Fibroblast of lung (primary cell): ENCODE results near the gene TSSC4. TPM values are rescaled to one million over a fixed set of nuclear protein-coding genes. Genes with fewer than 3 reads are reported as not detected.

Experiments
- DNase-seq, 2 donors: peaks; one replicate each; pipeline versions ENCODE4 v3.0.0 to v3.0.0-alpha.2; 2010; ENCODE audit warnings: low read depth in 2 of 2
- H2AFZ ChIP-seq: 2 replicates; pipeline ENCODE4 v1.5.1; 2012; ENCODE audit warnings: low read length, control low read depth, inconsistent platforms
- H3K27ac ChIP-seq: 2 replicates; pipeline ENCODE4 v1.5.1; 2011; ENCODE audit warnings: low read length, control low read depth; ENCODE audit not compliant: insufficient read depth
- H3K27me3 ChIP-seq: 2 replicates; pipeline ENCODE4 v1.5.1; 2011; ENCODE audit warnings: mild to moderate bottlenecking, low read length; ENCODE audit not compliant: control insufficient read depth, insufficient read depth
- H3K36me3 ChIP-seq: 2 replicates; pipeline ENCODE4 v1.5.1; 2011; ENCODE audit warnings: low read length; ENCODE audit not compliant: control insufficient read depth, insufficient read depth
- H3K4me1 ChIP-seq: 2 replicates; pipeline ENCODE4 v1.5.1; 2011; ENCODE audit warnings: low read length; ENCODE audit not compliant: control insufficient read depth, insufficient read depth; ENCODE audit errors: extremely low read depth
- H3K4me2 ChIP-seq: 2 replicates; pipeline ENCODE4 v1.5.1; 2011; ENCODE audit warnings: low read length, control low read depth; ENCODE audit not compliant: insufficient read depth; ENCODE audit errors: extremely low read depth
- H3K4me3 ChIP-seq, 4 experiments: fragments of 200-600 bp in 1 of 4; sonication (generic) in 1 of 4; replicated peaks in 1 of 4; 2 replicates each; pipeline ENCODE4 v1.5.1; 2011 to 2016; ENCODE audit warnings: low read length in 4 of 4, low read depth in 3 of 4, mild to moderate bottlenecking in 3 of 4, control low read depth in 2 of 4, inconsistent platforms in 1 of 4, mixed read lengths in 1 of 4; ENCODE audit not compliant: insufficient read depth in 1 of 4; ENCODE audit errors: control extremely low read depth in 1 of 4
- H3K79me2 ChIP-seq: 2 replicates; pipeline ENCODE4 v1.5.1; 2012; ENCODE audit warnings: mild to moderate bottlenecking, low read length, inconsistent platforms; ENCODE audit not compliant: control insufficient read depth, insufficient read depth
- H3K9ac ChIP-seq: 2 replicates; pipeline ENCODE4 v1.5.1; 2011; ENCODE audit warnings: mild to moderate bottlenecking, low read length, control low read depth; ENCODE audit not compliant: insufficient read depth
- H3K9me3 ChIP-seq: 2 replicates; pipeline ENCODE4 v1.5.1; 2012; ENCODE audit warnings: low read depth, low read length; ENCODE audit not compliant: control insufficient read depth, insufficient read depth
- H4K20me1 ChIP-seq: 2 replicates; pipeline ENCODE4 v1.5.1; 2011; ENCODE audit warnings: low read length; ENCODE audit not compliant: control insufficient read depth, insufficient read depth; ENCODE audit errors: extremely low read depth
- EZH2 ChIP-seq: IDR thresholded peaks from 2 replicates; pipeline ENCODE4 v1.5.1; 2012; ENCODE audit warnings: low read length, control low read depth, mild to moderate bottlenecking; ENCODE audit errors: missing control alignments
- polyA plus RNA-seq, 2 donors: library from polyadenylated mRNA; depleted of rRNA in 1 of 2; stranded (reverse) in 1 of 2; unstranded in 1 of 2; fragments of >200 nt; gene quantifications; 2 replicates each; pipeline ENCODE4 v1.2.1, GENCODE V29; 2011 to 2012; ENCODE audit warnings: missing spikeins in 1 of 2
- total RNA-seq: library from RNA; depleted of rRNA; stranded (reverse); fragments of >200 nt; gene quantifications from 2 replicates; pipeline ENCODE4 v1.2.1, GENCODE V29; 2014
- TF ChIP-seq, protein P1 (sequence below), 2 donors: IDR thresholded peaks in 1 of 2; conservative IDR thresholded peaks in 1 of 2; 1 replicate in 1 of 2; 2 replicates in 1 of 2; pipeline ENCODE4 v1.5.1; 2011 to 2012; ENCODE audit warnings: low read length in 2 of 2, control low read depth in 1 of 2, inconsistent platforms in 1 of 2, low read depth in 1 of 2, mild to moderate bottlenecking in 1 of 2

Gene TSSC4
- total and polyA plus RNA-seq, 2 donors (not counting 1 experiment from before 2014, with no cell fraction given): 8.8 to 48.7 TPM

DNA sequence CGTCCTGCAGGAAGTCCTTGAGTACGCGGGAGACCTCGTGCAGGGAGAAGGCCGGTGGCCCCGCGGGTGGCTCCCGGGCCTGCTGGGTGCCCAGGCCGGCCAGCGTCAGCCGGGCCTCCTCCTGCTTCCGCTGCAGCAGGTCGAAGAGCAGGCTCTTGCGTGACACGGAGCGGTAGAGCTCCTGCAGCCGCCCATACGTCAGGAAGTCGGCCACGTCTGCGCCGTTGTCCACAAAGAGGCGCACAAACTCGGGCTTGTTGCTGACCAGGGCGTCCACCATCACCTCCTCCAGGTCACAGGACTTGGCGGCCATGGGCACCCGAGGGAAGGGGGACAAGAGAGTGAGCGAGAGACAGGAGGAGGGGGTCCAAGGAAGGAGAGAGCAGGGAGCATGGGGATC lies 14.6 kb downstream of the TSSC4 start:
- Histone ChIP-seq H3K9ac (no peak overlapping the region), H3K9me3 (no peaks in the 10 kb centered on the region), H3K27me3 (no peaks in the 10 kb centered on the region), H3K27ac (no peak overlapping the region), H2AFZ (no peak overlapping the region), H3K4me3 (no peak overlapping the region), H3K4me2 (no peak overlapping the region), H4K20me1 (no peaks in the 10 kb centered on the region), H3K4me1 (no peaks in the 10 kb centered on the region), H3K36me3 (no peaks in the 10 kb centered on the region), H3K79me2 (no peaks in the 10 kb centered on the region)
- TF ChIP-seq, protein P1, sequence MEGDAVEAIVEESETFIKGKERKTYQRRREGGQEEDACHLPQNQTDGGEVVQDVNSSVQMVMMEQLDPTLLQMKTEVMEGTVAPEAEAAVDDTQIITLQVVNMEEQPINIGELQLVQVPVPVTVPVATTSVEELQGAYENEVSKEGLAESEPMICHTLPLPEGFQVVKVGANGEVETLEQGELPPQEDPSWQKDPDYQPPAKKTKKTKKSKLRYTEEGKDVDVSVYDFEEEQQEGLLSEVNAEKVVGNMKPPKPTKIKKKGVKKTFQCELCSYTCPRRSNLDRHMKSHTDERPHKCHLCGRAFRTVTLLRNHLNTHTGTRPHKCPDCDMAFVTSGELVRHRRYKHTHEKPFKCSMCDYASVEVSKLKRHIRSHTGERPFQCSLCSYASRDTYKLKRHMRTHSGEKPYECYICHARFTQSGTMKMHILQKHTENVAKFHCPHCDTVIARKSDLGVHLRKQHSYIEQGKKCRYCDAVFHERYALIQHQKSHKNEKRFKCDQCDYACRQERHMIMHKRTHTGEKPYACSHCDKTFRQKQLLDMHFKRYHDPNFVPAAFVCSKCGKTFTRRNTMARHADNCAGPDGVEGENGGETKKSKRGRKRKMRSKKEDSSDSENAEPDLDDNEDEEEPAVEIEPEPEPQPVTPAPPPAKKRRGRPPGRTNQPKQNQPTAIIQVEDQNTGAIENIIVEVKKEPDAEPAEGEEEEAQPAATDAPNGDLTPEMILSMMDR (conservative IDR thresholded peaks at IDR 0.05 in 1 of 2, IDR thresholded peaks at IDR 0.05 in 1 of 2; ENCODE audit: low read depth in 1 of 2, low read length in 2 of 2): no peak
- TF ChIP-seq EZH2: no peak
- DNase-seq: no peak

DNA sequence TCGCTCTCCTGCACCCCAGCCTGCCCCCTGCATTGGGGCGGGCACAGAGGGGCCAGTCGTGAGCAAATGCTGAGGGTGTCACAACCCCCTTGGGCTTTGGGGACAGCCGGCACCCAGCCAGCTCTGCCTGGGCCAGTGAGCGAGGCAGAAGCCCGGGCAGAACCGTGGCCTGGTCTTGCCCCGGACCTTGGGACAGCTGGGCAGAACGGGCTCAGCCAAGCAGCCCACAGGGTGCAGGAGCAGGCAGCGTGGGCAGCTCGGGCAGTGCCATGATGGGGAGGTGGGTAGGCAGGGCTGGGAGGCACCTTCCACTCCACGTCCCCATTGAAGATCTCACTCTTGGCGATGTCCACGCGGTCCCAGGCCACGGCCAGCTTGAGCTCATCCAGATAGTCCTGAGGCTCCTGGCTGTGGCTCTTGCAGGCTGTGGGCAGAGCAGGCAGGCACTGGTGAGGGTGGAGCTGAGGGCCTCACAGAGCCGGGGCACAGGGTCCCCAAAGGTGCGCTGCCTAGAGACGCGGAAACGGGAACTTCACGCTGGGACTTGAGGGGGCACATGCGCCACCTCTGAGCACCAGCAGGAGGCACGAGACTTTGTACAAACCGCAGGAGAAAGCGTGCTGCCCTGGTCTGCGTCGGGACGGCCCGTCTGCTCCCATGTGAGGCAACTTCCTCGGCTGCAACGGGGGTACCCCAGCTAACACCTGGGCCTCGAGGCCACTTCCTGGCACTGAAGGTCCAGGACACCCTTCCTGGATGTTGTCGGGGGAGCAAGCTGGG lies 15.2 kb downstream of the TSSC4 start:
- Histone ChIP-seq H3K9me3 (no peaks in the 10 kb centered on the region), H3K27me3 (no peaks in the 10 kb centered on the region)

DNA sequence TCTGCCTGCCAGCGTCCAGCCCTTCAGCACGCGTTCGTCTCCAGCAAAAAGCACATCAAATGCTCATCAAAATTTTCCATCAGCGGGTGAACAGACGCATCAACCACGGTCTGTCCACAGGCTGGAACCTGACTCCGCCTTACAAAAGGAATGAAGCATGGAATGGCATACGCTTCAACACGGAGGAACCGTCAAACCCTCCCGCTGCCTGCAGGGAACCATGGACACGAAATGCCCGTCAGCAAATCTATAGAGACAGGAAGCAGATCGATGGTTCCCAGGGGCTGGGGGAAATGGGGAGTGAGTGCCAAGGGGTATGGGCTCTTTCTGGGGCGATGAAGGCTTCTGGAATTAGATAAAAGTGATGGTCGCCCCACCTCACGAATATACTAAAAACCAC lies 16.2 kb downstream of the TSSC4 start:
- no peaks in the 10 kb centered on the region for H3K4me1 ChIP-seq

More for the DNA sequence above, 15.2 kb downstream of the TSSC4 start:
- Histone ChIP-seq H2AFZ (no peak overlapping the region), H3K4me2 (no peak overlapping the region), H3K36me3 (no peaks in the 10 kb centered on the region), H3K4me3 (no peak overlapping the region), H3K9ac (no peak overlapping the region), H3K27ac (no peak overlapping the region), H3K4me1 (no peaks in the 10 kb centered on the region), H4K20me1 (no peaks in the 10 kb centered on the region), H3K79me2 (no peaks in the 10 kb centered on the region)
- DNase-seq: no peak
- TF ChIP-seq EZH2: no peak
- TF ChIP-seq, protein P1 (conservative IDR thresholded peaks at IDR 0.05 in 1 of 2, IDR thresholded peaks at IDR 0.05 in 1 of 2; ENCODE audit: low read depth in 1 of 2, low read length in 2 of 2): no peak

More for the DNA sequence above, 16.2 kb downstream of the TSSC4 start:
- H3K36me3 ChIP-seq: no peaks in the 10 kb centered on the region
- no peak overlapping the region for H2AFZ ChIP-seq
- H4K20me1 ChIP-seq: no peaks in the 10 kb centered on the region
- TF ChIP-seq, protein P1 (conservative IDR thresholded peaks at IDR 0.05 in 1 of 2, IDR thresholded peaks at IDR 0.05 in 1 of 2; ENCODE audit: low read depth in 1 of 2, low read length in 2 of 2): no peak
- TF ChIP-seq EZH2: no peak
- no peak overlapping the region for H3K27ac ChIP-seq
- no peak overlapping the region for H3K9ac ChIP-seq
- H3K4me2 ChIP-seq: no peak overlapping the region
- no peak for DNase-seq
- no peaks in the 10 kb centered on the region for H3K9me3 ChIP-seq
- no peaks in the 10 kb centered on the region for H3K27me3 ChIP-seq
- no peak overlapping the region for H3K4me3 ChIP-seq
- H3K79me2 ChIP-seq: no peaks in the 10 kb centered on the region
